Naive thymus-derived CD8-positive, alpha-beta T cell (primary cell): ENCODE data around the gene RPL18. TPM values are rescaled to one million over a fixed set of nuclear protein-coding genes. Genes with fewer than 3 reads are reported as not detected.

Experiments used
- polyA plus RNA-seq, 3 donors: library from polyadenylated mRNA; unstranded; fragments of 300-500 nt; fragmentation: Illumina TruSeq; gene quantifications; one replicate each; pipeline ENCODE4 v1.2.3, GENCODE V29; 2021
- total RNA-seq, 8 experiments: library from RNA in 2 of 8; stranded (reverse) in 2 of 8; gene quantifications; one replicate each; pipeline ENCODE4 v1.2.3 and lab custom pipeline; 2021 to 2026

RPL18 gene
- total and polyA plus RNA-seq, 5 experiments from 2014 or later = 2,380 to 3,008 (median 2,610) TPM

Other genes with a start within 250 kb of the RPL18 start
- gene KDELR1, start 227.6 kb downstream of the RPL18 start, total RNA-seq = 10 to 100 TPM; 49.6 TPM
- gene KDELR1, start 227.6 kb downstream of the RPL18 start, polyA plus RNA-seq = 10 to 100 TPM; 21.3 to 24.8 (median 22.5) TPM
- under 1 TPM; 0.08 to 0.11 TPM for gene GRIN2D, start 225.5 kb downstream of the RPL18 start, total RNA-seq
- gene GRIN2D, start 225.5 kb downstream of the RPL18 start, polyA plus RNA-seq = not detected
- gene GRWD1, start 173.2 kb downstream of the RPL18 start, total RNA-seq = 10 to 100 TPM; 39.1 to 41.2 TPM
- gene GRWD1, start 173.2 kb downstream of the RPL18 start, polyA plus RNA-seq = 10 to 100 TPM; 32.9 to 59.9 (median 40.3) TPM
- 1 to 10 TPM; 2.7 to 2.9 TPM for gene KCNJ14, start 163.6 kb downstream of the RPL18 start, total RNA-seq
- under 1 TPM in 2 of 3 donors, not detected in 1; 0.39 to 0.42 TPM for gene KCNJ14, start 163.6 kb downstream of the RPL18 start, polyA plus RNA-seq
- 10 to 100 TPM; 72.2 to 77.7 TPM for gene CYTH2, start 149.8 kb downstream of the RPL18 start, total RNA-seq
- 10 to 100 TPM; 20.5 to 32.0 (median 28.2) TPM for gene CYTH2, start 149.8 kb downstream of the RPL18 start, polyA plus RNA-seq
- 10 to 100 TPM; 21.4 to 21.5 TPM for gene LMTK3, start 107.3 kb downstream of the RPL18 start, total RNA-seq
- gene LMTK3, start 107.3 kb downstream of the RPL18 start, polyA plus RNA-seq = under 1 TPM in 1 of 3 donors, not detected in 2; 0.15 TPM
- not detected for gene SULT2B1, start 67.0 kb downstream of the RPL18 start, total RNA-seq
- under 1 TPM in 1 of 3 donors, not detected in 2; 0.18 TPM for gene SULT2B1, start 67.0 kb downstream of the RPL18 start, polyA plus RNA-seq
- gene SPACA4, start 12.4 kb downstream of the RPL18 start, total RNA-seq = not detected
- not detected for gene SPACA4, start 12.4 kb downstream of the RPL18 start, polyA plus RNA-seq
- gene FAM83E, start 4.1 kb downstream of the RPL18 start, total RNA-seq = 1 to 10 TPM; 8.0 TPM
- gene FAM83E, start 4.1 kb downstream of the RPL18 start, polyA plus RNA-seq = not detected
- 10 to 100 TPM; 39.1 to 40.4 TPM for gene SPHK2, start 328 bp upstream of the RPL18 start, total RNA-seq
- gene SPHK2, start 328 bp upstream of the RPL18 start, polyA plus RNA-seq = 1 to 10 TPM; 7.5 to 9.1 (median 8.3) TPM
- 10 to 100 TPM; 63.1 to 66.6 TPM for gene DBP, start 18.2 kb upstream of the RPL18 start, total RNA-seq
- gene DBP, start 18.2 kb upstream of the RPL18 start, polyA plus RNA-seq = 10 to 100 TPM; 37.5 to 97.8 (median 63.1) TPM
- 10 to 100 TPM; 16.2 to 21.3 TPM for gene CA11, start 27.0 kb upstream of the RPL18 start, total RNA-seq
- gene CA11, start 27.0 kb upstream of the RPL18 start, polyA plus RNA-seq = 10 to 100 TPM in 1 of 3 donors, 1 to 10 TPM in 2; 6.6 to 14.1 (median 7.2) TPM
- gene NTN5, start 53.8 kb upstream of the RPL18 start, total RNA-seq = 1 to 10 TPM; 1.7 to 2.9 TPM
- gene NTN5, start 53.8 kb upstream of the RPL18 start, polyA plus RNA-seq = under 1 TPM in 2 of 3 donors, not detected in 1; 0.17 to 0.25 TPM
- gene FUT2, start 76.8 kb upstream of the RPL18 start, total RNA-seq = not detected
- gene FUT2, start 76.8 kb upstream of the RPL18 start, polyA plus RNA-seq = 1 to 10 TPM in 1 of 3 donors, under 1 TPM in 2; 0.17 to 1.8 (median 0.17) TPM
- gene MAMSTR, start 100.5 kb upstream of the RPL18 start, total RNA-seq = 1 to 10 TPM; 2.1 to 2.4 TPM
- under 1 TPM; 0.28 to 0.77 (median 0.49) TPM for gene MAMSTR, start 100.5 kb upstream of the RPL18 start, polyA plus RNA-seq
- under 1 TPM in 1 of 2 experiments, not detected in 1; 0.25 TPM for gene RASIP1, start 121.4 kb upstream of the RPL18 start, total RNA-seq
- under 1 TPM in 2 of 3 donors, not detected in 1; 0.10 to 0.26 TPM for gene RASIP1, start 121.4 kb upstream of the RPL18 start, polyA plus RNA-seq
- not detected for gene IZUMO1, start 127.7 kb upstream of the RPL18 start, total RNA-seq
- gene IZUMO1, start 127.7 kb upstream of the RPL18 start, polyA plus RNA-seq = not detected
- gene FUT1, start 133.5 kb upstream of the RPL18 start, total RNA-seq = not detected
- not detected for gene FUT1, start 133.5 kb upstream of the RPL18 start, polyA plus RNA-seq
- gene FGF21, start 136.3 kb upstream of the RPL18 start, total RNA-seq = not detected
- gene FGF21, start 136.3 kb upstream of the RPL18 start, polyA plus RNA-seq = not detected
- 10 to 100 TPM; 24.3 to 27.2 TPM for gene BCAT2, start 191.9 kb upstream of the RPL18 start, total RNA-seq
- 10 to 100 TPM; 18.9 to 26.0 (median 21.9) TPM for gene BCAT2, start 191.9 kb upstream of the RPL18 start, polyA plus RNA-seq
- 1 to 10 TPM in 1 of 2 experiments, under 1 TPM in 1; 0.62 to 1.1 TPM for gene HSD17B14, start 217.3 kb upstream of the RPL18 start, total RNA-seq
- gene HSD17B14, start 217.3 kb upstream of the RPL18 start, polyA plus RNA-seq = 1 to 10 TPM in 1 of 3 donors, under 1 TPM in 1, not detected in 1; 0.83 to 1.7 TPM
- 1 to 10 TPM; 4.1 to 6.6 TPM for gene PLEKHA4, start 249.4 kb upstream of the RPL18 start, total RNA-seq
- gene PLEKHA4, start 249.4 kb upstream of the RPL18 start, polyA plus RNA-seq = 1 to 10 TPM; 7.4 to 8.5 (median 8.1) TPM